Stimulated activated CD8-positive, alpha-beta memory T cell treated with anti-CD3 and anti-CD28 coated beads, Interleukin-2, amount 100 ng/mL, for 48 hours (primary cell): ENCODE measurements around the gene C3orf52.
A peak's percentile ranks its signal among the peaks of the same experiment; 100 is the strongest.

Source experiments
- DNase-seq, 2 donors: peaks; one replicate each; pipeline ENCODE4 v3.0.0-alpha.2; 2020; ENCODE audit warnings: low read depth in 2 of 2

The C3orf52 gene

GRCh38 chr3:112086875-112087524 lies 811 bp downstream of the C3orf52 start:
- no peak for DNase-seq

- no peak for DNase-seq
Observed at GRCh38 chr3:112087746-112088145, 1.6 kb downstream of the C3orf52 start.

- DNase-seq, result no peak
Observed at GRCh38 chr3:112088944-112089343, 2.8 kb downstream of the C3orf52 start.

- DNase-seq, result no peak
Observed at GRCh38 chr3:112089956-112090886, 4.0 kb downstream of the C3orf52 start.

GRCh38 chr3:112090887-112091586 lies 4.8 kb downstream of the C3orf52 start:
- DNase-seq, result no peak

GRCh38 chr3:112092496-112093179 lies 6.4 kb downstream of the C3orf52 start:
- no peak for DNase-seq

GRCh38 chr3:112093180-112093522 lies 7.0 kb downstream of the C3orf52 start:
- DNase-seq, result no peak

GRCh38 chr3:112095731-112096130 lies 9.5 kb downstream of the C3orf52 start:
- no peak for DNase-seq

- no peak for DNase-seq
Observed at GRCh38 chr3:112096176-112096575, 10.0 kb downstream of the C3orf52 start.

GRCh38 chr3:112097378-112097777 lies 11.2 kb downstream of the C3orf52 start:
- no peak for DNase-seq

- no peak for DNase-seq
Observed at GRCh38 chr3:112101916-112102315, 15.7 kb downstream of the C3orf52 start.

- DNase-seq, result no peak
Observed at GRCh38 chr3:112104774-112105173, 18.6 kb downstream of the C3orf52 start.

- no peak for DNase-seq
Observed at GRCh38 chr3:112109322-112109721, 23.1 kb downstream of the C3orf52 start.

GRCh38 chr3:112111785-112112402 lies 25.7 kb downstream of the C3orf52 start:
- peak; percentile 24 to 31 for DNase-seq

GRCh38 chr3:112114576-112115160 lies 28.5 kb downstream of the C3orf52 start:
- DNase-seq, result no peak

- DNase-seq, result no peak
Observed at GRCh38 chr3:112115161-112115739, 29.1 kb downstream of the C3orf52 start.

GRCh38 chr3:112115806-112116383 lies 29.7 kb downstream of the C3orf52 start:
- DNase-seq, result no peak

GRCh38 chr3:112116748-112117186 lies 30.6 kb downstream of the C3orf52 start:
- no peak for DNase-seq

- no peak for DNase-seq
Observed at GRCh38 chr3:112117415-112117814, 31.2 kb downstream of the C3orf52 start.

GRCh38 chr3:112117841-112118571 lies 31.8 kb downstream of the C3orf52 start:
- no peak for DNase-seq
